ENCODE data around the gene GMFB.
A peak's percentile ranks its signal among the peaks of the same experiment; 100 is the strongest.

The GMFB gene

DNA sequence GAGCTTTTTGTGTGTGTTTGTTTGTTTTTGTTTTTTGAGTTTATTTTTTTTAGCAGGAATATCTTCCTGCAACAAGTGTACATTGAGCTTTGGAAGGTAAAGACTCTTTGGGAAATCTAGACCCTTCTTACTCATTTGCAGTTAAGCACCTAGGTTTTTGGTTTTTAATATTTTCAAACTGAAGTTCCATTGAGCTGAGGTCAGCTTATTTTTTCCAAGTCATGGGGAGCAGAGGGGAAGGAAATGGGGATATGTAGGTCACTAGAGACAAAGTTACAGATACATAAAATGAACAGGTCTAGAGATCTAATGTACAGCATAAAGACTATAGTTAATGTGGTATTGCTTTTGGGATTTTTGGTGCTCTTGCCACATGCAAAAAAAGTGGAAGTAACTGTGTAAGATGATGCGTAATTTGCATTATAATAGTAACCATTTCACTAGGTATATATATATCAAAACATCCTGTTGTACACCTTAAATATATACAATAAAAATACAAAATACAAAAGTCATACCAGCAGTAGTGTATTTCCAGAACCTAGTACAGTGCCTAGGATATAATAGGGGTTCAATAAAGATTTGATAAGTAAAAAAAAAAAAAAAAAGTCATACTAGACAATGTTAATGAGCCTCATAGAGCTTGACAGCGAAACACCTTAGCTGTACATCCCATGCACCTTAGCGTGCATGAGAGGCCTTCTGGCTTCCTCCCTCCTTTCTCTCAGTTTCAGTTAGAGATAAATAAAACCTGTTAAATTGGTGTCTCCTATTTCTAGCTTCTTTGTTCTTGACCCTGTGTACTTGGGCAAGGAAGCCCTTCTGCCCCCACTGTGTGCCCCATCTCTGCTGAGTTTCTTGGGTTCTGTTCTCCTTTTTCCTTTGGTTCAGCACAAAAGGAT, 43.6 kb upstream of the GMFB start:
- in situ Hi-C loops (cut with MboI; ENCODE audit: low sequenced_read_pairs, unreplicated experiment) = no loop called here
- DNase-seq (ENCODE audit: low spot score) = peak; percentile 41
- no peak for TF ChIP-seq CTCF (IDR thresholded peaks at IDR 0.05; ENCODE audit: borderline replicate concordance, control extremely low read depth, extremely low read depth, insufficient read depth, missing control alignments)

- TF ChIP-seq CTCF (IDR thresholded peaks at IDR 0.05; ENCODE audit: borderline replicate concordance, control extremely low read depth, extremely low read depth, insufficient read depth, missing control alignments) = no peak
- in situ Hi-C loops (cut with MboI; ENCODE audit: low sequenced_read_pairs, unreplicated experiment) = no loop called here
- DNase-seq (ENCODE audit: low spot score) = no peak
Observed at GRCh38 chr14:54529811-54530210, 41.0 kb upstream of the GMFB start.

GRCh38 chr14:54528973-54529372, 40.2 kb upstream of the GMFB start:
- in situ Hi-C loops (cut with MboI; ENCODE audit: low sequenced_read_pairs, unreplicated experiment) = no loop called here

GRCh38 chr14:54524410-54524809, 35.6 kb upstream of the GMFB start:
- in situ Hi-C loops (cut with MboI; ENCODE audit: low sequenced_read_pairs, unreplicated experiment) = no loop called here
- no peak for DNase-seq (ENCODE audit: low spot score)
- TF ChIP-seq CTCF (IDR thresholded peaks at IDR 0.05; ENCODE audit: borderline replicate concordance, control extremely low read depth, extremely low read depth, insufficient read depth, missing control alignments) = no peak

More at GRCh38 chr14:54528973-54529372, 40.2 kb upstream of the GMFB start:
- no peak for DNase-seq (ENCODE audit: low spot score)
- no peak for TF ChIP-seq CTCF (IDR thresholded peaks at IDR 0.05; ENCODE audit: borderline replicate concordance, control extremely low read depth, extremely low read depth, insufficient read depth, missing control alignments)

GRCh38 chr14:54516709-54517108, 27.9 kb upstream of the GMFB start:
- no peak for TF ChIP-seq CTCF (IDR thresholded peaks at IDR 0.05; ENCODE audit: borderline replicate concordance, control extremely low read depth, extremely low read depth, insufficient read depth, missing control alignments)
- DNase-seq (ENCODE audit: low spot score) = no peak
- in situ Hi-C loops (cut with MboI; ENCODE audit: low sequenced_read_pairs, unreplicated experiment) = no loop called here

DNA sequence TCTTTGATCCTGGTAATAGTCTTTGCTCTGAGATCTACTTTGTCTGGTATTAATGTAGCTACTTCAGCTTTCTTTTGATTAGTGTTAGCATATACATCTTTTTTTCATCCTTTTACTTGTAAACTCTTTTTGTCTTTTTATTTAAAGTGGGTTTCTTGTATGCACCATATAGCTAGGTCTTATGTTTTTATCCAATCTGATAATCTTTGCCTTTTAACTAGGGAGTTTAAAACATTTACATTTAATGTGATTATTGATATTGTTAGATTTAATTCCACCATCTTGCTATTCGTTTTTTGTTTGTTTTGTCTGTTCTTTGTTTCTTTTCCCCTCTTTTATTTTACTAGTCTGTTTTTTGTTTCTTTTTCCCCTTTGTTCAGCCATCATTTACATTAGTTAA, 26.9 kb upstream of the GMFB start:
- TF ChIP-seq CTCF (IDR thresholded peaks at IDR 0.05; ENCODE audit: borderline replicate concordance, control extremely low read depth, extremely low read depth, insufficient read depth, missing control alignments) = no peak
- in situ Hi-C loops (cut with MboI; ENCODE audit: low sequenced_read_pairs, unreplicated experiment) = no loop called here
- DNase-seq (ENCODE audit: low spot score) = no peak
